ENCODE data around the gene RENBP. TPM values are rescaled to one million over a fixed set of nuclear protein-coding genes. Genes with fewer than 3 reads are reported as not detected.

The RENBP gene
- total RNA-seq, 1 donor from 2014 or later = 20.2 TPM

GRCh38 chrX:153932220-153932915 is 12.1 kb downstream of the RENBP start:
- Mint-ChIP-seq H3K27me3 (no peaks in the 10 kb centered on the region), H3K9me3 (no peaks in the 10 kb centered on the region), H3K27ac (no peak overlapping the region), H3K4me3 (no peak overlapping the region), H3K36me3 (ENCODE audit: low read depth) (peaks cover 20% of the 10 kb centered on the region), H3K4me1 (peaks cover 29% of the 10 kb centered on the region)
- CTCF ChIA-PET = no interaction called here
- intact Hi-C loops (cut with micrococcal nuclease) = no loop called here
- DNase-seq (no peak), ATAC-seq (ENCODE audit: low read depth) (no peak)
- TF ChIP-seq CTCF (IDR thresholded peaks at IDR 0.05) = no peak
- POLR2A ChIA-PET = interaction anchor here (1.2 kb wide), 1 partner anchor 15 kb away, joined by 3 read pairs; no protein-coding TSS in a partner anchor

GRCh38 chrX:153931748-153932147 is 12.7 kb downstream of the RENBP start:
- H3K36me3 Mint-ChIP-seq (ENCODE audit: low read depth) = peaks cover 20% of the 10 kb centered on the region
- CTCF ChIA-PET = no interaction called here
- POLR2A ChIA-PET = no interaction called here
- no peak overlapping the region for H3K4me3 Mint-ChIP-seq
- intact Hi-C loops (cut with micrococcal nuclease) = no loop called here
- no peak for DNase-seq
- TF ChIP-seq CTCF (IDR thresholded peaks at IDR 0.05) = no peak
- H3K4me1 Mint-ChIP-seq = peaks cover 34% of the 10 kb centered on the region
- no peaks in the 10 kb centered on the region for H3K9me3 Mint-ChIP-seq
- ATAC-seq (ENCODE audit: low read depth) = no peak
- no peak overlapping the region for H3K27ac Mint-ChIP-seq
- no peaks in the 10 kb centered on the region for H3K27me3 Mint-ChIP-seq

- Mint-ChIP-seq H3K4me3 (no peak overlapping the region), H3K27me3 (no peaks in the 10 kb centered on the region), H3K36me3 (ENCODE audit: low read depth) (peaks cover 20% of the 10 kb centered on the region), H3K27ac (no peak overlapping the region), H3K4me1 (peaks cover 31% of the 10 kb centered on the region), H3K9me3 (no peaks in the 10 kb centered on the region)
- intact Hi-C loops (cut with micrococcal nuclease) = no loop called here
- CTCF ChIA-PET = no interaction called here
- DNase-seq (no peak), ATAC-seq (ENCODE audit: low read depth) (no peak)
- POLR2A ChIA-PET = no interaction called here
- TF ChIP-seq CTCF (IDR thresholded peaks at IDR 0.05) = no peak
These were observed 13.3 kb downstream of the RENBP start for GRCh38 chrX:153931151-153931550.

GRCh38 chrX:153930011-153930910 is 14.2 kb downstream of the RENBP start:
- H3K9me3 Mint-ChIP-seq = no peaks in the 10 kb centered on the region
- ATAC-seq (ENCODE audit: low read depth) = no peak

More at GRCh38 chrX:153930011-153930910, 14.2 kb downstream of the RENBP start:
- H3K4me1 Mint-ChIP-seq = peaks cover 32% of the 10 kb centered on the region
- peak overlapping the region; percentile 93 for H3K27ac Mint-ChIP-seq
- TF ChIP-seq CTCF (IDR thresholded peaks at IDR 0.05) = no peak
- peaks cover 22% of the 10 kb centered on the region for H3K36me3 Mint-ChIP-seq (ENCODE audit: low read depth)
- intact Hi-C loops (cut with micrococcal nuclease) = no loop called here
- no peak overlapping the region for H3K4me3 Mint-ChIP-seq
- ChIA-PET CTCF (no interaction called here), POLR2A (interaction anchor here (10.3 kb wide), 1 partner anchor 13 kb away, joined by 305 read pairs; the partner anchor contains the start of genes NAA10 and RENBP)
- DNase-seq = no peak
- H3K27me3 Mint-ChIP-seq = no peaks in the 10 kb centered on the region
